GM21515 (cell line): ENCODE measurements around the gene PKMYT1.
"Not testable (repeated sequence)": the region's sequence is repeated elsewhere in the genome, so short reads cannot be mapped to it uniquely, and the experiment has no call there.

ENCODE experiments used
- ATAC-seq: cut with Tn5 transposase; IDR thresholded peaks from one replicate; pipeline ENCODE4 v1.9.1; 2021; ENCODE audit not compliant: unreplicated experiment

Gene PKMYT1

GRCh38 chr16:2936436-2937011, 43.7 kb downstream of the PKMYT1 start:
- no peak for ATAC-seq

GRCh38 chr16:2934450-2934849, 45.8 kb downstream of the PKMYT1 start:
- ATAC-seq = no peak

- no peak for ATAC-seq
Measured at GRCh38 chr16:2933701-2934100, 46.5 kb downstream of the PKMYT1 start.

DNA sequence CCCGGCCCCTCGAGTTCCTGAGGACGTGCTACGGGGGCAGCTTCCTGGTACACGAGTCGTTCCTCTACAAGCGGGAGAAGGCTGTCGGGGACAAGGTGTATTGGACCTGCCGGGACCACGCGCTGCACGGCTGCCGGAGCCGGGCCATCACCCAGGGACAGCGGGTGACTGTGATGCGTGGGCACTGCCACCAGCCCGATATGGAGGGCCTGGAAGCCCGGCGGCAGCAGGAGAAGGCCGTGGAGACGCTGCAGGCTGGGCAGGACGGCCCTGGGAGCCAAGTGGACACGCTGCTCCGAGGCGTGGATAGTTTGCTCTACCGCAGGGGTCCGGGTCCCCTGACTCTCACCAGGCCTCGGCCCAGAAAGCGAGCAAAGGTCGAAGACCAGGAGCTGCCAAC, 47.1 kb downstream of the PKMYT1 start:
- ATAC-seq = no peak

DNA sequence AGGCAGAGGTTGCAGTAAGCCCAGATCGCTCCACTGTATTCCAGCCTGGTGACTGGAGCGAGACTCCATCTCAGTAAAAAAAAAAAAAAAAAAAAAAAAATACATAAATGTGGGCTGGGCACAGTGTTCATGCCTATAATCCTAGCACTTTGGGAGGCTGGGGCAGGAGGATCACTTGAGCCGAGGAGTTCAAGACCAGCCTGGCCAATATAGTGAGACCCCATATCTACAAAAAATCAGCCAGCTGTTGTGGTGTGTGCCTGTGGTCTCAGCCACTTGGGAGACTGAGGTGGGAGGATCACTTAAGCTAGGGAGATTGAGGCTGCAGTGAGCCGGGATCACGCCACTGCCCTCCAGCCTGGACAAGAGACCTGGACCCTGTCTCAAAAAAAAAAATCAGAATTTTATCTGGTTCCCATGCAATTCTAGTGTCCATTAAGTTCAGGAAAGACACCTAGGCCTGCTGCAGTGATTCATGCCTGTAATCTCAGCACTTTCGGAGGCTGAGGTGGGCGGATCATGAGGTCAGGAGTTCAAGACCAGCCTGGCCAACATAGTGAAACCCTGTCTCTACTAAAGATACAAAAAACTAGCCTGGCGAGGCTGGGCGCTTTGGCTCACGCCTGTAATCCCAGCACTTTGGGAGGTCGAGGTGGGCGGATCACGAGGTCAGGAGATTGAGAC, 48.9 kb downstream of the PKMYT1 start:
- not testable (repeated sequence) for ATAC-seq

DNA sequence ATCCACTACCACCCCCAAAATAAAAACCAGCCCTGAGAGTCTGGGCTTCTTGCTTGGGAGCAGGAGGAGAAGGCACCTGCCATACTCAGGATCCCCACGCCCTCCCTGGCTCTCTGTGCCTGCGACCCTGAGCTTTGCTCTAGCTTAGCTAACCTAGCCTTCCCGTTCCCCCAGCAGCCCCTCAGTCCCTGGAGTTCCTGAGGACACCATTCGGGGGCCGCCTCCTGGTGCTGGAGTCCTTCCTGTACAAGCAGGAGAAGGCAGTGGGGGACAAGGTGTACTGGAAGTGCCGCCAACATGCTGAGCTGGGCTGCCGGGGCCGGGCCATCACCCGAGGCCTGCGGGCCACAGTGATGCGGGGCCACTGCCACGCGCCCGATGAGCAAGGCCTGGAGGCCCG, 50.0 kb downstream of the PKMYT1 start:
- no peak for ATAC-seq

DNA sequence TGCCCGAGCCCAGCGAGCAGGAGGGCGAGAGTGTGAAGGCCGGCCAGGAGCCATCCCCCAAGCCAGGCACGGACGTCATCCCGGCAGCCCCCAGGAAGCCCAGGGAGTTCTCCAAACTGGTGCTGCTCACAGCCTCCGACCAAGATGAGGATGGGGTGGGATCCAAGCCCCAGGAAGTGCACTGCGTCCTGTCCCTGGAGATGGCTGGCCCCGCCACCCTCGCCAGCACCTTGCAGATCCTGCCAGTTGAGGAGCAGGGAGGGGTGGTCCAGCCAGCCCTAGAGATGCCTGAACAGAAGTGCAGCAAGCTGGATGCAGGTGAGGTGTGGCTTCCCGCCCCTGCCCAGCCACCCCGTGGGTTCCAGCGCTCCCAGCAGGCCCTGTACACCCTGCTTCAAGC, 50.6 kb downstream of the PKMYT1 start:
- ATAC-seq = no peak

- ATAC-seq = no peak
Measured at GRCh38 chr16:2928796-2929195, 51.5 kb downstream of the PKMYT1 start.

- ATAC-seq = not testable (repeated sequence)
Measured at GRCh38 chr16:2928151-2928550, 52.1 kb downstream of the PKMYT1 start.

DNA sequence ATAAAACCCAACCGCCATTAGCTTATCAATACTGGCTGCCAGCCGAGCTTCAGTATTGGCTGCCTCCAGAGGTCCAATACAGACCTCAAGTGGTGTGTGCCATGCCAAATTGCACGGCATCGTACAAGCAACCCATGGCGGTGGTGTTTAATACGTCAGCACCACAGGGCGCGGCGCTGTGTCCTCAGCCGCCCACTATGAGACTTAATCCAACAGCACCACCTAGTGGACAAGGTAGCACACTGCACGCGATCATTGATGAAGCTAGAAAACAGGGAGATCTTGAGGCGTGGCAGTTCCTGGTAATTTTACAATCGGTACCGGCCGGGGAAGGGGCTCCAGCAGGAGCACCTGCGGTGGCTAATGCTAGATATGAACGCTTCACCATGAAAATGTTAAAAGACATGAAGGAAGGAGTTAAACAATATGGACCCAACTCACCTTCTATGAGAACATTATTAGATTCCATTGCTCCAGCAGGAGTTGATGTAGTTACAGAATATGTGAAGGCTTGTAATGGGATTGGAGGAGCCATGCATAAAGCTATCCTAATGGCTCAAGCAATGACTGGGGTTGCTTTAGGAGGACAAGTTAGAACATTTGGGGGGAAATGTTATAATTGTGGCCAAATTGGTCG, 53.1 kb downstream of the PKMYT1 start:
- no peak for ATAC-seq

DNA sequence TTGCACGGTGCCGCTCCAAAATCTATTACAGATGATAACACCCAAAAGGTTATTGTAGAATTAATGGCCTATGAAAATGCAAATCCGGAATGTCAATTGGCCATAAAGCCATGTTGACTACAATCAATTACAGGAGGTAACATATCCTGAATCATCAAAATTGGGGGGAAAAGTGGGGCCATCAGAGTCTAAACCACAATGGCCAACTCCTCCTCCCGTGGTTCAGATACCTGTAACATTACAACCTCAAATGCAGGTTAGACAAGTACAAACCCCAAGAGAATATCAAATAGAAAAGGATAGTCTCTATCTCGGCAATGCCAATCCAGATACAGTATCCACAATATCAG, 53.6 kb downstream of the PKMYT1 start:
- no peak for ATAC-seq

- no peak for ATAC-seq
Measured at GRCh38 chr16:2925951-2926649, 54.1 kb downstream of the PKMYT1 start.

DNA sequence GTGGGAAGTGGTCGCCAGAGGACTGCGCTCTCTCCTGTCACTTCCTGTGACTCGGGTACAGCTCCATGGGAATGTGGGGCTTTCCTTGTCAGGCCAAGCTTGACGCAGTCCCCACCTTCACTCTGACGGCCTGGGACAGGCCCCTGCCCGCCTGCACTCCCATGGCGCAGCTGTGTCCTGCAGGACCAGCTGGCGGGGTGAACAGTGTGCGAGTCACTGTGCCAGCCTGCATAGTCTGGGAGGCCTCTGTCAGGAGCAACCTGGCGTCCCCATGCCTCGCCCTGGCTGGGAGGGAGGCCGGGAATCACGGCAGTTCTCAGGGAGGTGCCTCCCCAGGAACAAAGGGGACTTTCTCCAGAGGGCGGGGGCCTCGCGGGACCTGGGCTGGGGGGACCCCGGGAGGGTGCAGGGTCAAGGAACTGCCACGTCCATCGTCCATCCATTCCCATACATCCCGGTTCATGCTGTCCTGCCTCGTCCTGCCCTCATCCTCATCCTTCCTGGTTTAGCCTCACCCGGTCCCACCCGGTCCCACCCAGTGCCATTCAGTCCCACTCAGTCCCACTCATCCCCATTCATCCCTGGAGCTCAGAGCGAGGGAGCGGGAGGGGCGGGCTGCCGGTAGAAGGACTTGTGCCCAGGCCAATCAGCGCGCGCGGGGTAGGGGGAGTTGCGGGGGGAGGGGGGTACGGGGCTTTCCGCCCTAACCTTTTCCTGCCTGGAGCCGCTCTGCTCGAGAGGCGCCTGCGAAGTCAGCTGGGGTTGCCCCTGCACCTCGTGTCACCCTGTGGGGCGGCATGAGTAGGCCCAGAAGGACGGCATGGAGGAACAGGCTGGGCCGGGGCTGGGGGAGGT, 55.1 kb downstream of the PKMYT1 start:
- ATAC-seq = no peak

DNA sequence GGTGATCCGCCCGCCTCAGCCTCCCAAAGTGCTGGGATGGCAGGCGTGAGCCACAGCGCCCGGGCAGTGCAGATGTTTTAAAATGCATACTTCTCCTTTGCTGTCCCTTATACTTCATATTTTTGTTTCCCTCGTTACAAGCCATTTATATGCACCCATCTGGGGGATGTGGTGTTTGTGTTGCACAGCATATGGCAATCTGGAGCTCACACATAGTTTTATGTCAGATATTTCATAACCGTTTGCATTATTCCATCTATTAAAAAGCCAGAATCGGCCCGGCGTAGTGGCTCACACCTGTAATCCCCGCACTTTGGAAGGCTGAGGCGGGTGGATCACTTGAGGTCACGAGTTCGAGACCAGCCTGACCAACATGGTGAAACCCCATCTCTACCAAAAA, 56.8 kb downstream of the PKMYT1 start:
- ATAC-seq = no peak
